ENCODE data around the gene LNX1.

GRCh38 chr4:53571936-53572599 lies 19.2 kb downstream of the LNX1 start:
- TF ChIP-seq CTCF (IDR thresholded peaks at IDR 0.05), result no peak
- no peak for TF ChIP-seq POLR2A (IDR thresholded peaks at IDR 0.05)
